PC-3 (cell line): Measurements from ENCODE around the gene ACLY.

Source experiments
- CTCF ChIP-seq: fragments of 300-600 bp; sonication (generic); conservative IDR thresholded peaks from 2 replicates; pipeline ENCODE4 v1.5.1; 2017; ENCODE audit warnings: antibody characterized with exemption, low read depth, mild to moderate bottlenecking, low read length
- EZH2 ChIP-seq: fragments of 300-600 bp; sonication (generic); IDR thresholded peaks from one replicate; pipeline ENCODE4 v1.6.1; 2017; ENCODE audit warnings: antibody characterized with exemption, mild to moderate bottlenecking, low read length; ENCODE audit not compliant: unreplicated experiment
- EZH2phosphoT487 ChIP-seq: fragments of 300-600 bp; sonication (generic); IDR thresholded peaks from 2 replicates; pipeline ENCODE4 v1.6.1; 2018; ENCODE audit warnings: mild to moderate bottlenecking, antibody characterized with exemption, low read length, borderline replicate concordance

GRCh38 chr17:41864498-41864835 lies 54.3 kb downstream of the ACLY start:
- no peak for TF ChIP-seq EZH2
- TF ChIP-seq CTCF, result no peak
- no peak for TF ChIP-seq EZH2phosphoT487
